ENCODE results near the gene FKBP9.

DNA sequence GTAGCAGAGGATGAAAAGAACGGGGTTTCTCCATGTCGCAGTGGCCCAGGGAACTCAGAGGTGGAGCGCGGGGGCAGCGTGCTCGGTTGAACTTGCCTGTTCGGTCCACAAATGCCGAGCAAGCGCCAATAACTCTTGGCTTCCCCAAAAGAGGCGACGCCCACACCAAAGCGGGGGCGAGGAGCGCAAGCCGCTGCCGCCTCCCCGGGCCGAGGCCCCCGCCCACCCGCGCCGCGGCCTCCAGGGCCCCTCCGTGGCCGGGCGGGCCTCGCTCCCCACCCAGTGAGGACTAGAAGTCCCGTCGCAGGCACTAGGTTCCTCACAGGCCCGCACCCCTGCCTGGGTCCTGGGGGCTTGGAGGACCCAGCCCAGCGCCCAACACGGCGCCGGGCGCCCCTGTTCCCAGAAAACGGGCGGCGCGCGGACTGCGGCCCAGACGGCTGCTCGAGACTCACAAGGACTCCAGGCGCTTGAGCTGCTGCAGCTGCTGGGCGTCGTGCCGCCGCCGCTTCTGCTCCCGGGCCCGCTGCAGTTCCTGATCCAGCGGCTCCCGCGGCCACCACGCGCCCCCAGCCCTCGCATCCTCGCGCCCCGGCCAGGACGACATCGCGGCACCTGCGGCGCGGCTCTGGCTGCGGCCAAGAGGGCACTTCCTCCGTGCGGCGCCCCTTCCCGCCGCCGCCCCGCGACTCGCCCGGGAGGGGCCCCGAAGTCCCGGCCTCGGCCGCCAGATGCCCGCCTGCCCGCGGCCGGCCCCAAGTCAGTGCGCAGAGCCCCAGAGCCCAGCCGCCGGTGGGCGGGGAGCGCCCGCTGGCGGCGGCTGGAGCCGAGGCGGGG lies 14.6 kb upstream of the FKBP9 start:
- no peak for TF ChIP-seq EZH2 (IDR thresholded peaks at IDR 0.05; ENCODE audit: borderline replicate concordance, low read depth, low read length, poor library complexity, severe bottlenecking)
- TF ChIP-seq, protein P1, sequence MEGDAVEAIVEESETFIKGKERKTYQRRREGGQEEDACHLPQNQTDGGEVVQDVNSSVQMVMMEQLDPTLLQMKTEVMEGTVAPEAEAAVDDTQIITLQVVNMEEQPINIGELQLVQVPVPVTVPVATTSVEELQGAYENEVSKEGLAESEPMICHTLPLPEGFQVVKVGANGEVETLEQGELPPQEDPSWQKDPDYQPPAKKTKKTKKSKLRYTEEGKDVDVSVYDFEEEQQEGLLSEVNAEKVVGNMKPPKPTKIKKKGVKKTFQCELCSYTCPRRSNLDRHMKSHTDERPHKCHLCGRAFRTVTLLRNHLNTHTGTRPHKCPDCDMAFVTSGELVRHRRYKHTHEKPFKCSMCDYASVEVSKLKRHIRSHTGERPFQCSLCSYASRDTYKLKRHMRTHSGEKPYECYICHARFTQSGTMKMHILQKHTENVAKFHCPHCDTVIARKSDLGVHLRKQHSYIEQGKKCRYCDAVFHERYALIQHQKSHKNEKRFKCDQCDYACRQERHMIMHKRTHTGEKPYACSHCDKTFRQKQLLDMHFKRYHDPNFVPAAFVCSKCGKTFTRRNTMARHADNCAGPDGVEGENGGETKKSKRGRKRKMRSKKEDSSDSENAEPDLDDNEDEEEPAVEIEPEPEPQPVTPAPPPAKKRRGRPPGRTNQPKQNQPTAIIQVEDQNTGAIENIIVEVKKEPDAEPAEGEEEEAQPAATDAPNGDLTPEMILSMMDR (conservative IDR thresholded peaks at IDR 0.05; ENCODE audit: low read depth, low read length): peak; percentile 60; the same call in 1 of the 2 replicates
